ENCODE results near the gene UVSSA. TPM values are rescaled to one million over a fixed set of nuclear protein-coding genes. Genes with fewer than 3 reads are reported as not detected.

The UVSSA gene
- polyA plus RNA-seq, 1 of the 3 experiments (the other 2 are of a cell fraction), result 14.9 TPM

GRCh38 chr4:1383728-1384591, 37.0 kb downstream of the UVSSA start:
- no peak overlapping the region for H3K4me2 ChIP-seq
- H2AFZ ChIP-seq (ENCODE audit: low read depth), result no peak overlapping the region
- H3K9ac ChIP-seq, result no peak overlapping the region
- no peak for DNase-seq
- no peaks in the 10 kb centered on the region for H3F3A ChIP-seq (replicated peaks; ENCODE audit: insufficient read depth)
- H3K9me2 ChIP-seq, result no peaks in the 10 kb centered on the region
- no peaks in the 10 kb centered on the region for H4K20me1 ChIP-seq (ENCODE audit: insufficient read depth)
- ChIA-PET POLR2A (no interaction called here), CTCF (no interaction called here)
- peaks cover 18 to 39% of the 10 kb centered on the region in 2 experiments for H3K36me3 ChIP-seq (replicated peaks in 1 of 2; ENCODE audit: control insufficient read depth in 1 of 2, insufficient read depth in 2 of 2, low read length in 1 of 2)
- H3K27ac ChIP-seq (ENCODE audit: low read depth in 2 of 2, low read length in 1 of 2), result no peak overlapping the region
- TF ChIP-seq USF2 (IDR thresholded peaks at IDR 0.05; ENCODE audit: borderline replicate concordance, low read depth, low read length) (no peak), FOXJ3 (CRISPR knock-in tag; IDR thresholded peaks at IDR 0.05) (no peak), MXI1 (IDR thresholded peaks at IDR 0.05; ENCODE audit: low read depth, low read length) (no peak), JUND (IDR thresholded peaks at IDR 0.05) (no peak), MAX (IDR thresholded peaks at IDR 0.05; ENCODE audit: low read depth) (no peak), GABPA (IDR thresholded peaks at IDR 0.05; ENCODE audit: low read depth) (no peak), TCF12 (IDR thresholded peaks at IDR 0.05) (no peak), EZH2phosphoT487 (IDR thresholded peaks at IDR 0.05; ENCODE audit: borderline replicate concordance, low read depth) (no peak), CHD2 (IDR thresholded peaks at IDR 0.05; ENCODE audit: low read length, partially characterized antibody) (no peak), FOSL2 (IDR thresholded peaks at IDR 0.05; ENCODE audit: borderline replicate concordance, low read depth) (no peak), MEF2A (IDR thresholded peaks at IDR 0.05; ENCODE audit: borderline replicate concordance, low read depth) (no peak), TAF1 (IDR thresholded peaks at IDR 0.05; ENCODE audit: borderline replicate concordance, low read depth, low read length) (no peak)
- TF ChIP-seq, protein P1, sequence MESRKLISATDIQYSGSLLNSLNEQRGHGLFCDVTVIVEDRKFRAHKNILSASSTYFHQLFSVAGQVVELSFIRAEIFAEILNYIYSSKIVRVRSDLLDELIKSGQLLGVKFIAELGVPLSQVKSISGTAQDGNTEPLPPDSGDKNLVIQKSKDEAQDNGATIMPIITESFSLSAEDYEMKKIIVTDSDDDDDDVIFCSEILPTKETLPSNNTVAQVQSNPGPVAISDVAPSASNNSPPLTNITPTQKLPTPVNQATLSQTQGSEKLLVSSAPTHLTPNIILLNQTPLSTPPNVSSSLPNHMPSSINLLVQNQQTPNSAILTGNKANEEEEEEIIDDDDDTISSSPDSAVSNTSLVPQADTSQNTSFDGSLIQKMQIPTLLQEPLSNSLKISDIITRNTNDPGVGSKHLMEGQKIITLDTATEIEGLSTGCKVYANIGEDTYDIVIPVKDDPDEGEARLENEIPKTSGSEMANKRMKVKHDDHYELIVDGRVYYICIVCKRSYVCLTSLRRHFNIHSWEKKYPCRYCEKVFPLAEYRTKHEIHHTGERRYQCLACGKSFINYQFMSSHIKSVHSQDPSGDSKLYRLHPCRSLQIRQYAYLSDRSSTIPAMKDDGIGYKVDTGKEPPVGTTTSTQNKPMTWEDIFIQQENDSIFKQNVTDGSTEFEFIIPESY (IDR thresholded peaks at IDR 0.05; ENCODE audit: borderline replicate concordance, low read depth), result no peak
- TF ChIP-seq, protein P2, sequence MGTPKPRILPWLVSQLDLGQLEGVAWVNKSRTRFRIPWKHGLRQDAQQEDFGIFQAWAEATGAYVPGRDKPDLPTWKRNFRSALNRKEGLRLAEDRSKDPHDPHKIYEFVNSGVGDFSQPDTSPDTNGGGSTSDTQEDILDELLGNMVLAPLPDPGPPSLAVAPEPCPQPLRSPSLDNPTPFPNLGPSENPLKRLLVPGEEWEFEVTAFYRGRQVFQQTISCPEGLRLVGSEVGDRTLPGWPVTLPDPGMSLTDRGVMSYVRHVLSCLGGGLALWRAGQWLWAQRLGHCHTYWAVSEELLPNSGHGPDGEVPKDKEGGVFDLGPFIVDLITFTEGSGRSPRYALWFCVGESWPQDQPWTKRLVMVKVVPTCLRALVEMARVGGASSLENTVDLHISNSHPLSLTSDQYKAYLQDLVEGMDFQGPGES (IDR thresholded peaks at IDR 0.05; ENCODE audit: low read depth, low read length), result no peak
- H3K4me3 ChIP-seq (ENCODE audit: low read depth in 2 of 2, low read length in 1 of 2), result no peak overlapping the region
- no peaks in the 10 kb centered on the region for H3K9me3 ChIP-seq
- H3K4me1 ChIP-seq (ENCODE audit: control insufficient read depth in 1 of 2, insufficient read depth in 2 of 2, low read depth in 1 of 2, low read length in 1 of 2), result no peaks in the 10 kb centered on the region
- no peaks in the 10 kb centered on the region for H3K79me2 ChIP-seq (ENCODE audit: insufficient read depth)
- H3K27me3 ChIP-seq (ENCODE audit: insufficient read depth), result no peaks in the 10 kb centered on the region
- WGBS (ENCODE audit: low lambda C conversion rate), result 93% methylated on average over 24 of the region's 34 CpGs

All from SK-N-SH (cell line).